ENCODE data around the gene HERPUD2.

HERPUD2 gene, protein sequence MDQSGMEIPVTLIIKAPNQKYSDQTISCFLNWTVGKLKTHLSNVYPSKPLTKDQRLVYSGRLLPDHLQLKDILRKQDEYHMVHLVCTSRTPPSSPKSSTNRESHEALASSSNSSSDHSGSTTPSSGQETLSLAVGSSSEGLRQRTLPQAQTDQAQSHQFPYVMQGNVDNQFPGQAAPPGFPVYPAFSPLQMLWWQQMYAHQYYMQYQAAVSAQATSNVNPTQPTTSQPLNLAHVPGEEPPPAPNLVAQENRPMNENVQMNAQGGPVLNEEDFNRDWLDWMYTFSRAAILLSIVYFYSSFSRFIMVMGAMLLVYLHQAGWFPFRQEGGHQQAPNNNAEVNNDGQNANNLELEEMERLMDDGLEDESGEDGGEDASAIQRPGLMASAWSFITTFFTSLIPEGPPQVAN

DNA sequence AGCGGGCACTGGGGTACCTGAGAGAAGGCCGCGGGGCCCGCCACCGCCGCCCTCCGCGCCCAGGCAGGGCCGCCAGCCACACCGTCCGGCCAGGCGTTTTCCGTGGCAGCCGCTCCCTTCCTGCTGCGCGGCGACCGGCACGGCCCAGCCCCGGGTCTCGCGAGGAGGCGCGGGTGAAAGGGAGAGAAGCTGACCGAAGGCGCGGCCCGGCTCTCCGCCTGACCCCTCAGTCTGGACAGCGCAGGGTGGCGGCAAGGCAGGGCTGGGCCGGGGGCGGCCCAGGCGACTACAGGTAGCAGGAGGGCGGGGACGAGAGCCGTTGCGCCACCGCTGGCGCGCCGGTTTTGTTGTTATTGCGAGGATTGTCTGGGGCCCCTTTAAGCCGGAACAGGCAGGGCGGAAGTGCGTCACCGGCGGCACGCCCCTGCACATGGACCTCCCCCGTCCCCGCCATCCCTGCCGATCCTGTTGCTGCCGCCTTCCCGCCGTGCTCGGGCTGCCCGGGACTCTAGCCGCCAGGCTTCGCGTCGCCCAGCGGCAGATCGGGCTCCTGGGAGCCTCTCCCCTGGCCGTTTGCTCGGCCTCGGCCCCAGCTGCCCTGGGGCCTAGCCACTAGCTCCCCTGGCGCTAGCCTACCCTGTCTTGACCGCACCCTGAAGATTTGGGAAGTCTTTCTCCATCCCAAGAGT is at the start of gene HERPUD2:
HERPUD2 (minus strand) TSS at position 352 of the 689 bp plus-strand sequence. CDS start 805 bp downstream, outside the sequence.
- DNase-seq (ENCODE audit: low read depth in 1 of 2, low spot score in 1 of 2), result peak; percentile 80 to 87

DNA sequence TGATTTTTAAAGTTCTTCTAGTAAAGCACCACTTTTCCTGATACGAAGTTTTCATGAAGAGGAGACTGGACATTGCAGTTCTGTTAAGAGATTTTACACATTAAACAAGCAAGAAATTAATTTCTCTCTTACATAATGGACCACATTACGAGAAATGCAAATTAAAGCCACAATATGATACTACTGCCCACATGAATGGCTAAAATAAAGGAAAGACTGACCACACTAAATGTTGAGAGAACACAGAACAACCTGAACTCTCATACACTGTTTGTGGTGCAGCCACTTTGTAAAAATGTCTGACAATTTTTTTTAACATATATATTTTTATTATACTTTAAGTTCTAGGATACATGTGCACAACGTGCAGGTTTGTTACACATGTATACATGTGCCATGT is 44.0 kb upstream of the HERPUD2 start:
- DNase-seq (ENCODE audit: low read depth in 1 of 2, low spot score in 1 of 2), result no peak

DNA sequence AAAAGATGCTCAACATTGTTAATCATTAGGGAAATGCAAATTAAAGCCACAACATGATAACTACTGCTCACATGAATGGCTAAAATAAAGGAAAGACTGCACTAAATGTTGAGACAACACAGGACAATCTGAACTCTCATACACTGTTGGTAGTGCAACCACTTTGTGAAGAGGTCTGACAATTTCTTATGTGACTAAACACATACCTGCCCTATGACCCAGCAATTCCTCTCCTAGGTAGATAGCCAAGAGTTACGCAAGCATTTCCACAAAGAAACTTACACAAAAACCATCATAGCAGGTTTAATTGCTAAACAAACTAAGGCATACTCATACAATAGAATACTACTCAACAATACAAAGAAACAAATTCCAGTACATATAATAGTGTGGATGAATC is 41.8 kb upstream of the HERPUD2 start:
- DNase-seq (ENCODE audit: low read depth in 1 of 2, low spot score in 1 of 2), result no peak

DNA sequence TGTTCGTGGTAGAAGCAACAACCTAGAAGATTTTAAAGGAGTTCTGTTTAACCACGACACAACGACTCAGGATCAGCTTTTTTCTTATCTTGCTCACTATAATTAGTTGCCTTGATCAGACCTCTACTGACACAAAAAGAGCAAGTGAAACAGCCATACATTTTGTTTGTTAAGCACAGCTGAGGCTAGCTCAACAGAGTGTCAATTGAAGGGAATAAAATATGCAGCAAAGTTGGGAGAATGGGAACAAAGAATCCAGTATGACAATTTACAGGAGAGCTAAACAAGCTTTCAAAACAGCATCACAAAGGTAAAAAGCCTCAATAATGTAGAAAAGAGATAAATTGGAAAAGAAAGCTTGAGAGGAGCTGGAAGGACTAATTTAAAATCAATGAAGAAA is 40.5 kb upstream of the HERPUD2 start:
- no peak for DNase-seq (ENCODE audit: low read depth in 1 of 2, low spot score in 1 of 2)

DNA sequence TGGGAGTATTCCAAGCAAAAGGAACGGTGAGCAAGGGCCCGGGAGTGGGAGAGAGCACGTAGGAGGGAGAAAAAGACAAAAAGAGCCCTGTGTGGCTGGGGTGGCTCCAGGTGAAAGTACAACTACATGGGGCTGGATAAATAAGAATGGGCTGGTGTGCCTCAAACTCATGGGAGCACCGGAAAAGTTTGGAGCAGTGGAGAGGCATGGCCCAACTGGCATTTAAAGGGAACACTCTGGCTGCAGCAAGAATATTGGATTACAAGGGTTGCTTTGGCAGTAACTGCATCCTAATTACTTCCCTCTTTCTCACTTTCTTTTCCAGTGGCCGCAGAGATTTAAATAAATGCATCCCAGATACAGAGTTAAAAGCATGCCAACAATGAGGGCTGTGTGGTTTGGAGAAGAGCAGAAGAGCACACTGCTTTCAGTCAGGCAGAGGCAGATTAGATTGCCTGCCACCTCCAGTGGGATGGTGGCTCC is 39.1 kb upstream of the HERPUD2 start:
- DNase-seq (ENCODE audit: low read depth in 1 of 2, low spot score in 1 of 2), result no peak

DNA sequence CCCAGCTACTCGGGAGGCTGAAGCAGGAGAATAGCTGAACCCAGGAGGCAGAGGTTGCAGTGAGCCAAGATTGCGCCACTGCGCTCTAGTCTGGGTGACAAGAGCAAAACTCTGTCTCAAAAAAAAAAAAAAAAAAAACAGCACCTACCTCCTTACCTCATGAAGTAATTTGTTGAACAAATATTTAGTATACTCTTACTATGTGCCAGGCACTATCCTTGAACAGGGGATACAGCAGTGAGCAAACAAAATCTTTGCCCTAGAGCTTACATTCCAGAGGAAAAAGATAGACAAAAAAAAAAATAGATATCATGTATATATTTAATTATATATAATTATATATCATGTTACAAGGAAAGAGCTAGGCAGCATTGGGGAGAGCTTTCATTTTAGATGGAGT is 36.4 kb upstream of the HERPUD2 start:
- DNase-seq (ENCODE audit: low read depth in 1 of 2, low spot score in 1 of 2), result no peak

DNA sequence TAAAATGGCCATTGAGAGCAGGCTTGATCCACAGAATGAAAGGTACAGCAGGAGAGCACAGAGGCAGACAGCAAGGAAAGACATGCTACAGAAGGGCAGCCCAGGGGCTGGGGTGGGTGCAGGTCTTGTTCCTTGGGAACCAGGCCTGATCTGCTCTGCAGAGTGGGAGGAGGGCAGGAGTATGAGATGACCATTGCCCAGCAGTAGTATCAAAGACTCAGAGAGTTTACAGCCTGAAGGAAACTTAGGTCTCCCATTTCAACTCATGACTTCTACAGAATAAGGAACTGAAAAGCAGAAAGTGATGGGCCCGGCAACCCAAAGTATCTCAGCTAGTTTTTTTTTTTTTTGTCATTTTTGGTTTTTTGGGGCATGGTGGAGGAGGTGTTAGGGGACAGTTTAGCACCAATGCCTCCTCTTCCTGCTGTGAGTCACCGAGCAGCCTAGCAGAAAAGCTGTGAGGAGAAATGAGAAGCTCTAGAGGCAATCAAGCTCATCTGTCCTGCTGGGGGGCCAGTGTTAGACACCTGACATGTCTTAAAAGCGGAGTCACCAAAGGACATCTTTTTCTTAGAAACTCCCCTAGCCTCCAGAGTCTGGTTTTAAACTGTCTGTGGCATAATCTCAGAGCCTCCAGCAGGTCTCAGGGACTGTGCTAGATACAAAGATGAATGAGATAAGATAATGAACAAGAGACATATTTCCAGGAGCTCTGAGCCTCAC is 34.3 kb upstream of the HERPUD2 start:
- DNase-seq (ENCODE audit: low read depth in 1 of 2, low spot score in 1 of 2), result peak in 1 of 2 donors; percentile 17

DNA sequence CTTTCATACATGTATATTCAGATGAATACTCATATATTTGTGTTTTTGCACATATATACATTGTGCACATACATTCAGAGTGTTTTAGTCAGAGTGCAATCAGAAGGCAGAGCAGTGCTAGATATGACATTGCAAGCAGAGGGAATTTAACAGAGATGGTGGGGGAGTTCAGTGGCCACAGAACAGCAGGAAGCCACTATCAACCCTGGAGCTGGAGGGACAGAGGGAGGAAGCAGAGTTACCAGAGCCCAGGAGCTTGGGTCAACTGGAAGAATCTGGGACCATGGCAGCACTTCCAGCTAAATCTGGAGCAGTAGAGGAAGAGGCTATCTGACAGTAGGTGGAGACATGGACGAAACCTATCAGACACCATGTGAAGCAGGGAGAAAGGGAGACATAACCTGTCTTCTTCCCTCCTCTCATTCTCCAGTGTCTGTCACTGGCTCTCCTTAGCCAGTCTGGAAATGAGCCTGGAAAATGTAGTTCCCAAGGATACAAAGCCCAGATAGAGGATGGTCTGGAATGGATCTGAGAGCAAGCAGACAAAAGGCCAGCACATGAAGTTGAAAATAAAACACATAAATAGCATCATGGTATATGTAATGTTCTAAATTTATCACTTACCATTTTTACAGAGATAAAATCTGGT is 33.6 kb upstream of the HERPUD2 start:
- no peak for DNase-seq (ENCODE audit: low read depth in 1 of 2, low spot score in 1 of 2)

DNA sequence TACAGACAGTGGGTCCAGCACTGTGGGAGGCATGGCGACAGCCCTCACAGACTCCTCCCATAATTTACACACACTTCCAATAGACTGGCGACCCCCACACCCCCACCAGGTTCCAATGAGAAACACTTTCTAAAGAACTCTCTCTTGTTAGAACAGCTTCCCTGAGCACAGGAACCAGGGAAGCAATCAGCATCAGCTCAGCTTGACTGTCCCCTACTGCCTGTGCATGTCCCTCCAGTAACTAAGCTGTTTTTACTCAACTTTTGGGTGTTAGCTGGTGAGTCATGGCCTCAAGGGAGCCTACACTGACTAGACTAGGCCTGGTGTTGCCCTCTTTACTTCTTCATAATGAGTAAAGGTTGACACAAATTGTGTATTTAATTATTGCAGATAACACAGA is 32.6 kb upstream of the HERPUD2 start:
- no peak for DNase-seq (ENCODE audit: low read depth in 1 of 2, low spot score in 1 of 2)

DNA sequence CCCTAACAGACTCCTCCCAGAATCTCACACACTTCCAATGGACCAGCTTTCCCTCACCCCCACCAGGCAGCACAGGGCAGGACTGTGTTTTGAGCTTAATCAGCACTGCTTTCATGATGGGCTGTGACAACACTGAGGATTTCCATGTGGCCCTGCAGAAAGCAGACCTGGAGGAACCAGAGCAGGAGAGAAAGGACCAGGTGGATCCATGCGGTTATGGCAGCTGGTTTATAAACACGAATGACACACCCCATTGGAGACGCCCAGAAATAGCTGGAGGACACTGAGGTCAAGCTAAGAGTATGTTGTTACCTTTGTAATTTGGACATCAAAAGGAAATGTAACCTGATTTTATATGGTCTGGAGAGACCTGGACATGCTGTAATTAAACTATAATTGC is 31.7 kb upstream of the HERPUD2 start:
- DNase-seq (ENCODE audit: low read depth in 1 of 2, low spot score in 1 of 2), result no peak

DNA sequence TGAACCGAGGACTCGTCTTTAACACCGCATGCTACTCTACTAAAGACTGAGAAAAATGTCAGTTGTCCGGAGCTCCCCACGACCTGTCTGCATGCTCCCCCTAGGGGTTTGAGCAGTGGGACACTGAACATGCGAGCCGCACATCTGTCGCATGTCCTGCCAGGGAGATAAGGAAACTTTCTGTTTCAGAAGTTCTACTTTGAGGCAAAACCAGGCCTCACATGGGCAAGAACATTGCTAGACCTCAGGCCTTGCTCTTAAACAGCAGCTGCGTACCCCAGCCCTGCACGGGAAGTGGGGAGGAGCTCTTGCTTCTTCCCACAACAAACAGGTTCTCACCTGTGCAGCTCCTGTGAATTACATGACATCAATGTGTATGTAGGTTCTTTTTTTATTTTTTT is 30.3 kb upstream of the HERPUD2 start:
- no peak for DNase-seq (ENCODE audit: low read depth in 1 of 2, low spot score in 1 of 2)

DNA sequence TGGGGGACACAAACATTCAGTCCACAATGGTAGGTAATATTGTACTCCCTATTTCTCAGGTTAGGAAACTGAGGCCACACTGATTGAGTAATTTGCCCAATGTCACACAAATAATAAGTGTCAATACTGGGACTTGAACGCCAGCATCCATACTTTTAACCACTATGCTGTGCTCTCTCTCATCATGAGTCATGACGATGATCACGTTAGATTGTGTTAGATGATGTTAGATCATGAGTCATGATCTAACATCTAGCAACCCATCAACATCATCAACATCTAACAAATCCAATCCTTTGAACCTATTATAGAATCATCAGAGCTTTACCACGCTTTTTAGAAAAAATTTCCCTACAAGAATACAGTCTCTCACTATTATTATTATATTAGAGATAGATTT is 28.1 kb upstream of the HERPUD2 start:
- peak in 1 of 2 donors; percentile 36 for DNase-seq (ENCODE audit: low read depth in 1 of 2, low spot score in 1 of 2)

DNA sequence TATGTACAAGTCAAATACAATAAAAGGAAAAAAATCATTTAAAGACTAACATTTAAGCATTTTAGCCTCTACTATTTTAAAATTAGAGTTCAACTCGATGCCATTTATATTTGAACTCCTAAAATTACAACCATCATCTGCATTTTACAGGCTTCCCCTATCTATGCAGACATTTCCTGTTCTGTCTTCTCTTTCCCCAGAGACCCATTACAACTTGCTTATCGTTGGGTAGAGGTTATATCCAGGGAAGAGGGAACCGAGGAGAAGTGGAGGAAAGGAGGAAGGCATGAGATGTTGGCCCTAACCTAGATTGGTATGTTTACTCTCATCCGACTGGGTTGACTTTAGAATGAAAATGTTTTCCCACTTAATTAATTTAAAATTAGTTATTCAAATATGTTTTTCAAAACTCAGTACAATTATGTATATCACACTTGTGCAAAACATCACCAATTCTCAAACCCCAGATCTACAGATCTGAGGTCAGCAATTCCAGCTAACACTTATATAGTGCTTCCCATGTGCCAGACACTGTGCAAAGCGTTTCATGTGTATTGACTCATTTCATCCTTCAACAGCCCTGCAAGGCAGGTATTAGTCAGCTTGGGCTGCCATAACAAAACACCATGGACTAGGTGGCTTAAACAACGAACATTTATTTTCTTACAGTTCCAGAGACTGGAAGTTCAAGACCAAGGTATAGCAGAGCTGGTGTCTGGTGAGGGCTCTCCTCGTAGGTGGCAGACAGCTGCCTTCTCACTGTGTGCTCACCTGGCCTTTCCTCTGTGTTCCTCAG is 27.3 kb upstream of the HERPUD2 start:
- DNase-seq (ENCODE audit: low read depth in 1 of 2, low spot score in 1 of 2), result peak in 1 of 2 donors; percentile 36

DNA sequence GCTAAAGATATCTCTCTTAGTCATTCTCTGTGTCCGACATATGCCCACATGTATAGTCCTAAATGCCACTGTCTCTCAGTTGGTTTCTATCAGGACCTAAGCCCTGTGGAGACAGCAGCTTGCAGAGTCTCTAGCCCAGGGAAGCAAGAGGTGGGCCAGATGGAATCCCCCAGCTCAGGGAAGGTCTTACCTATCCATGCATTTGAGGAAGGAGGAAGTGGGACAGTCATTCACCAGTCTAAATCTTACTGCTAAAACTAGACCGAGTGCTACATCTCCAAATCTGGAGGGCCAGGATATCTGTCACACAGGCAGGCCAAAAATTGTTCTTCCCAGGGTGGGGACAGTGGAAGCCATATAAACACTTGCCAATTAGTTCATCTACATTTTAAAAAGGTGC is 26.4 kb upstream of the HERPUD2 start:
- DNase-seq (ENCODE audit: low read depth in 1 of 2, low spot score in 1 of 2), result no peak

DNA sequence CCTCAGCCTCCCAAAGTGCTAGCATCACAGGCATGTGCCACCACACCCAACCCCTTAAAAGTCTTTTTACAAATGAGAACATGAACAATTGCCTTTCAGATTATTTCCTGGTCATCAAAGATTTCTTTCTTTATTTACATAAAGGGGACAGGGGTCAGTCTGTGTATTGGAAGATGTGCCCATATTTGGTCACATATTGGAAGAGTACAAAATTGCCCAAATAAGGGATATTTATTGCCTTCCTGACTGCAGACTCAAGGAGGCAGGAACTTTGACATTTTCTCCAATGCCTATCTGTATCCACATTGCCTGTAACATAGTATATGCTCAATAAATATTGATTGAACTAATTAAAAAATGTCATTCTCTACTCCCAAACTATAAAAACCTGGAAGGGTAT is 25.9 kb upstream of the HERPUD2 start:
- no peak for DNase-seq (ENCODE audit: low read depth in 1 of 2, low spot score in 1 of 2)

DNA sequence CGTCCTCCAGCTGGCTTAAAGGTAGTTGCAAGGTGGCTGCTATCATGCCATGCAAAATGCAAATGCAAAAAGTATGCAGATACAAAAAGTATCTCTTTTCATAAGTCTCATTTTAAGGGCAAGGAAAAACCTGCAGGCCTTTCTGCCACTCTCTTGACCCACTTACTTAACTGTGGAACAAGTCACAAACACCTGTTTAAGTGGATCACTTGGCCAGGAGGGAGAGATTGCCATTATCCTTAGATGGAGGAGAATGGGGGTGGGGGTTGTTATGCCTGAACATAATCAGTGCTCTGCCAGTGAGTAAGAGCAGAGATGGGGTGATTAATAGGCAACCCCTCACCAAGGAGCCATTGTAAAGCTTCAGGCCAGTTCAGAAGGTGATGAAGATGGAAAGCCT is 25.1 kb upstream of the HERPUD2 start:
- DNase-seq (ENCODE audit: low read depth in 1 of 2, low spot score in 1 of 2), result no peak

DNA sequence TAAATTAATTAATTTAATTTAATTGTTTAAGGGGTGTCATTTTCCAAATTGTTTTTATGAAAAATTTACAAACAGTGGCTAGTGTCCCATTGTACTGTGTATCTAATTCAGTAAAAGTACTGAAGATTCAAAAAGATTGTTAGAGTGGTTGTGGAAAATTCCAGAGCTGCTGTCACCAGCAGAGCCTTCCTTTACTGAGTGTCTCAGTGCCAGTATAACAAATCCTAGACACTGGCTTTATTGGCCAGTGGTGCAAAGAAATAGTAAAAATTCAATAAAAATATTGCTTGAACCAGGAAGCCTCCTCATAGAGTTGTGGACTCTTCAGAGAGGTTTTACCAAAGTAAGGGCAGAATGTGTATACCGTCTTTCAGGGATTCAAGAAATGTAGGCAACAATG is 23.1 kb upstream of the HERPUD2 start:
- DNase-seq (ENCODE audit: low read depth in 1 of 2, low spot score in 1 of 2), result no peak

DNA sequence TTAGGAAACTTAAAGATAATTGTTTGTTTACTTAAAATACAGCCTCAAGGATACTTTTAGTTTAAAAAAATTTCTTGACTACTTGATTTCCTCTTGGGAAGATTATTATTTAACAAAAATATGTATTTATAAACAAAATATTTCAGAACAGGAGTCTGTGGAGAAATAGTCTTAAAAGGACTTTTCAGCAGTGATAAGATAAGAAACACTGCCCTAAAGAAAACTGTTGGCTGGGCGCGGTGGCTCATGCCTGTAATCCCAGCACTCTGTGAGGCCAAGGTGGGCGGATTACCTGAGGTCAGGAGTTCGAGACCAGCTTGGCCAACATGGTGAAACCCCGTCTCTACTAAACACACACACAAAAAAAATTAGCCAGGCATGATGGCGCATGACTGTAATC is 22.6 kb upstream of the HERPUD2 start:
- DNase-seq (ENCODE audit: low read depth in 1 of 2, low spot score in 1 of 2), result no peak

DNA sequence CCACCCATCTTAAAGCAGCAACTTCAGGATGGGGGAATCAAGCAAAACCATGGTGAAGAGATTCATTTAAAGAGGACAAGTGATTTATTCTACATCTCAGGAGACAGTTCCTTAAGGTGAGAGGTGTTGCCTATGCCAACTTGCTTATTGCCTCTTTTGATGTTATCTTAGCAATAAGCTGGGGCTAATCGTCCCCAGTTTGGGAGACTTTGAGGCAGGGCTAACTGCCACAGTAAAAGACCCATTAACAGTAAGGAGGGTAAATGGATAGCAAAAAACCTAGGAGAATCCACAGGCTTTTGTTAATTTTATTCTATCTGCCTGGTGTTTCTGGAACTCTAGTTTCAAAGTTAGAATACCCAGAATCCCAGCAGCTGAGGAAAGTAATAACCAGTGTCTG is 22.1 kb upstream of the HERPUD2 start:
- no peak for DNase-seq (ENCODE audit: low read depth in 1 of 2, low spot score in 1 of 2)

DNA sequence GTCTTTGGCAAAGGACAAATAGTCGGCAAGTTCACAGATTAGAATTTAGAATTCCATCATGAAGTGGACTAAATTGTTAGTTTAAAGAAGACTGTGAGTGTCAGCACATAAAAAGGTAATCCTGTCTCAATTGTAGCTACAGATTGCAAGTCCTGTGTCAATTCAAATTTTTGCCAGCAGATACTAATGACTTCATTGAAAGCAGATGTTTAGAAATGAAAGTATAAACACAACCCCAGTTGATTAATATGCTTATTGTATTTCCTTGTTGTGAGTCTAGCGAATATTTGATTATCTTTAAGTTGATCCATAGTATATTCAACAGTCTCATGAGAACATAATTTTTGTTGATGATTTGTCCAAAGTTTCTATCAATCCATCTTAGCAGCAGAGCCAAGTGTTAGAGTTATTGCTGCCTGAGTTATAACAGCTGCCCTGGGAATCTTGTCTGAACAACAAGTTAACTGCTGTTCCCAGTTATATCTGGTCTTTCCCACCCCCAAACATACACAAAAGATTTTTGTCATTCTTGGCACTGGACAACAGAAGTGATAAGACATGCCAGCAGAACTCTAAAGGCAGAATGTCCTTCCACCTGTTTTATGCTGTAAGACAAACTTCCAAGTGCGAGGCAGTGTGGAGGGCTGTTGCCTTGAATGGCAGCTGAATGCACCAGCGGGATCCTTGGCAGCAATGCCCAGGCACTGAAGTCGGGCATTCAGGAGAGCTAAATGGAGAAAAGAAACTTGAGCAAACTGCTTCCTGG is 21.3 kb upstream of the HERPUD2 start:
- no peak for DNase-seq (ENCODE audit: low read depth in 1 of 2, low spot score in 1 of 2)
